GM18505 (cell line): Measurements from ENCODE around the gene ICAM5.

Experiments used
- ATAC-seq: cut with Tn5 transposase; IDR thresholded peaks from one replicate; pipeline ENCODE4 v1.9.1; 2021; ENCODE audit not compliant: unreplicated experiment
- POLR2A ChIP-seq: IDR thresholded peaks from 4 replicates; pipeline ENCODE4 v1.6.1; 2011; ENCODE audit warnings: borderline replicate concordance; ENCODE audit not compliant: insufficient read depth, insufficient read length; ENCODE audit errors: extremely low read depth

Gene ICAM5

GRCh38 chr19:10316229-10317044, 26.7 kb downstream of the ICAM5 start:
- no peak for TF ChIP-seq POLR2A
- ATAC-seq, result no peak

- no peak for ATAC-seq
- no peak for TF ChIP-seq POLR2A
Observed at GRCh38 chr19:10317045-10317856, 27.5 kb downstream of the ICAM5 start.

- ATAC-seq, result no peak
- no peak for TF ChIP-seq POLR2A
Observed at GRCh38 chr19:10317857-10318462, 28.2 kb downstream of the ICAM5 start.

GRCh38 chr19:10318807-10319682, 29.3 kb downstream of the ICAM5 start:
- TF ChIP-seq POLR2A, result no peak
- ATAC-seq, result no peak

GRCh38 chr19:10320602-10321416, 31.1 kb downstream of the ICAM5 start:
- no peak for ATAC-seq
- TF ChIP-seq POLR2A, result no peak

- TF ChIP-seq POLR2A, result no peak
- ATAC-seq, result no peak
Observed at GRCh38 chr19:10321417-10321797, 31.7 kb downstream of the ICAM5 start.

- ATAC-seq, result no peak
- TF ChIP-seq POLR2A, result peak; percentile 21
Observed at GRCh38 chr19:10321874-10322835, 32.4 kb downstream of the ICAM5 start.

GRCh38 chr19:10325732-10326131, 36.0 kb downstream of the ICAM5 start:
- TF ChIP-seq POLR2A, result no peak
- ATAC-seq, result no peak

GRCh38 chr19:10327793-10328192, 38.0 kb downstream of the ICAM5 start:
- TF ChIP-seq POLR2A, result no peak
- no peak for ATAC-seq

GRCh38 chr19:10328558-10329429, 39.0 kb downstream of the ICAM5 start:
- no peak for TF ChIP-seq POLR2A
- no peak for ATAC-seq
